ENCODE data around the gene MICU1.
"Not testable (repeated sequence)": the region's sequence is repeated elsewhere in the genome, so short reads cannot be mapped to it uniquely, and the experiment has no call there.

Gene MICU1

GRCh38 chr10:72503241-72503640 is 122.6 kb downstream of the MICU1 start:
- no peak for DNase-seq (ENCODE audit: low read depth)

GRCh38 chr10:72502581-72502980 is 123.3 kb downstream of the MICU1 start:
- DNase-seq (ENCODE audit: low read depth) = no peak

- no peak for DNase-seq (ENCODE audit: low read depth)
These were observed 126.2 kb downstream of the MICU1 start for GRCh38 chr10:72499701-72500100.

GRCh38 chr10:72490951-72491350 is 134.9 kb downstream of the MICU1 start:
- DNase-seq (ENCODE audit: low read depth) = no peak

- DNase-seq (ENCODE audit: low read depth) = no peak
These were observed 138.4 kb downstream of the MICU1 start for GRCh38 chr10:72487521-72487920.

- DNase-seq (ENCODE audit: low read depth) = no peak
These were observed 138.8 kb downstream of the MICU1 start for GRCh38 chr10:72487116-72487515.

GRCh38 chr10:72485701-72486100 is 140.2 kb downstream of the MICU1 start:
- no peak for DNase-seq (ENCODE audit: low read depth)

- DNase-seq (ENCODE audit: low read depth) = no peak
These were observed 141.4 kb downstream of the MICU1 start for GRCh38 chr10:72484521-72484920.

GRCh38 chr10:72483471-72483870 is 142.4 kb downstream of the MICU1 start:
- DNase-seq (ENCODE audit: low read depth) = no peak

GRCh38 chr10:72480861-72481260 is 145.0 kb downstream of the MICU1 start:
- DNase-seq (ENCODE audit: low read depth) = no peak

- DNase-seq (ENCODE audit: low read depth) = no peak
These were observed 148.4 kb downstream of the MICU1 start for GRCh38 chr10:72477463-72477862.

GRCh38 chr10:72472306-72472705 is 153.6 kb downstream of the MICU1 start:
- DNase-seq (ENCODE audit: low read depth) = no peak

GRCh38 chr10:72470666-72471065 is 155.2 kb downstream of the MICU1 start:
- DNase-seq (ENCODE audit: low read depth) = no peak

GRCh38 chr10:72467064-72467463 is 158.8 kb downstream of the MICU1 start:
- DNase-seq (ENCODE audit: low read depth) = not testable (repeated sequence)

GRCh38 chr10:72466018-72466417 is 159.9 kb downstream of the MICU1 start:
- DNase-seq (ENCODE audit: low read depth) = no peak

GRCh38 chr10:72464438-72464837 is 161.4 kb downstream of the MICU1 start:
- no peak for DNase-seq (ENCODE audit: low read depth)

- no peak for DNase-seq (ENCODE audit: low read depth)
These were observed 163.6 kb downstream of the MICU1 start for GRCh38 chr10:72462261-72462660.

GRCh38 chr10:72461085-72461484 is 164.8 kb downstream of the MICU1 start:
- DNase-seq (ENCODE audit: low read depth) = no peak

GRCh38 chr10:72460284-72460876 is 165.5 kb downstream of the MICU1 start:
- no peak for DNase-seq (ENCODE audit: low read depth)

- DNase-seq (ENCODE audit: low read depth) = peak; percentile 29
These were observed 166.6 kb downstream of the MICU1 start for GRCh38 chr10:72459301-72459700.

GRCh38 chr10:72455889-72456595 is 169.8 kb downstream of the MICU1 start:
- no peak for DNase-seq (ENCODE audit: low read depth)

GRCh38 chr10:72449941-72450441 is 175.9 kb downstream of the MICU1 start:
- DNase-seq (ENCODE audit: low read depth) = no peak

GRCh38 chr10:72445851-72446250 is 180.0 kb downstream of the MICU1 start:
- no peak for DNase-seq (ENCODE audit: low read depth)

GRCh38 chr10:72442969-72443368 is 182.9 kb downstream of the MICU1 start:
- DNase-seq (ENCODE audit: low read depth) = not testable (repeated sequence)

Measured in CMK (cell line).